Fibroblast of villous mesenchyme (primary cell): ENCODE results near the gene SESN1. TPM values are rescaled to one million over a fixed set of nuclear protein-coding genes. Genes with fewer than 3 reads are reported as not detected.
A peak's percentile ranks its signal among the peaks of the same experiment; 100 is the strongest.
"Not testable (repeated sequence)": the region's sequence is repeated elsewhere in the genome, so short reads cannot be mapped to it uniquely, and the experiment has no call there.

Experiments
- DNase-seq: peaks from one replicate; pipeline ENCODE4 v3.0.0-alpha.2; 2010; ENCODE audit warnings: low read depth
- H3K4me3 ChIP-seq: 2 replicates; pipeline ENCODE4 v1.5.1; 2011; ENCODE audit warnings: low read depth, mild to moderate bottlenecking, low read length
- total RNA-seq: library from RNA; depleted of rRNA; stranded (reverse); fragments of >200 nt; gene quantifications from 2 replicates; pipeline ENCODE4 v1.2.3, GENCODE V29; 2012
- TF ChIP-seq, protein P1 (sequence below): IDR thresholded peaks from 2 replicates; pipeline ENCODE4 v1.5.1; 2012; ENCODE audit warnings: low read depth, mild to moderate bottlenecking, low read length; ENCODE audit not compliant: insufficient read depth

SESN1 gene
- total RNA-seq, 1 donor, result 29.4 TPM

GRCh38 chr6:108985301-108985700 is 109.3 kb downstream of the SESN1 start:
- H3K4me3 ChIP-seq, result no peak overlapping the region
- TF ChIP-seq, protein P1, sequence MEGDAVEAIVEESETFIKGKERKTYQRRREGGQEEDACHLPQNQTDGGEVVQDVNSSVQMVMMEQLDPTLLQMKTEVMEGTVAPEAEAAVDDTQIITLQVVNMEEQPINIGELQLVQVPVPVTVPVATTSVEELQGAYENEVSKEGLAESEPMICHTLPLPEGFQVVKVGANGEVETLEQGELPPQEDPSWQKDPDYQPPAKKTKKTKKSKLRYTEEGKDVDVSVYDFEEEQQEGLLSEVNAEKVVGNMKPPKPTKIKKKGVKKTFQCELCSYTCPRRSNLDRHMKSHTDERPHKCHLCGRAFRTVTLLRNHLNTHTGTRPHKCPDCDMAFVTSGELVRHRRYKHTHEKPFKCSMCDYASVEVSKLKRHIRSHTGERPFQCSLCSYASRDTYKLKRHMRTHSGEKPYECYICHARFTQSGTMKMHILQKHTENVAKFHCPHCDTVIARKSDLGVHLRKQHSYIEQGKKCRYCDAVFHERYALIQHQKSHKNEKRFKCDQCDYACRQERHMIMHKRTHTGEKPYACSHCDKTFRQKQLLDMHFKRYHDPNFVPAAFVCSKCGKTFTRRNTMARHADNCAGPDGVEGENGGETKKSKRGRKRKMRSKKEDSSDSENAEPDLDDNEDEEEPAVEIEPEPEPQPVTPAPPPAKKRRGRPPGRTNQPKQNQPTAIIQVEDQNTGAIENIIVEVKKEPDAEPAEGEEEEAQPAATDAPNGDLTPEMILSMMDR, result no peak
- no peak for DNase-seq

GRCh38 chr6:108983151-108983550 is 111.5 kb downstream of the SESN1 start:
- TF ChIP-seq, protein P1, result no peak
- DNase-seq, result peak; percentile 25
- no peak overlapping the region for H3K4me3 ChIP-seq

GRCh38 chr6:108982154-108983113 is 112.2 kb downstream of the SESN1 start:
- no peak for DNase-seq

GRCh38 chr6:108978638-108979037 is 116.0 kb downstream of the SESN1 start:
- DNase-seq, H3K4me3 ChIP-seq: not testable (repeated sequence)

More at GRCh38 chr6:108982154-108983113, 112.2 kb downstream of the SESN1 start:
- no peak overlapping the region for H3K4me3 ChIP-seq
- TF ChIP-seq, protein P1, result no peak

DNA sequence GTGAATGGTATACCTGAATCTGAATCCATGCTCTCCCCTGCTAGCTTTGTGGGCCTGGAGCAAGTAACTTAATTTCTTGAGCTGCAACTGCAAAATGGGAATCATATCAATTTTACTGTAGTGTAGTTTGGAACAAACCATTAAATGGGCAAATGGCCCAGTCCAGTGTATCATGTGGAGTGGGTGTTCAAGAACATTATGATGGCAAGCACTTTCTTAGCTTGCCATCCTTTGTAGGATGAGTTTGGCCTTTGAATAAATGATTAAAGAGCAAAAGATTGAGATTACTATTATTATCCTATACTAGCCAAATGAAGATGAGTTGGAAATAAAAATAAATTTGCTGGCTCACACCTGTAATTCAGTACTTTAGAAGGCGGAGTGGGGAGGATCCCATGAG is 120.4 kb downstream of the SESN1 start:
- TF ChIP-seq, protein P1, result no peak
- no peak for DNase-seq
- H3K4me3 ChIP-seq, result no peak overlapping the region

- TF ChIP-seq, protein P1, result no peak
- DNase-seq, result no peak
- H3K4me3 ChIP-seq, result no peak overlapping the region
Observed at GRCh38 chr6:108969776-108970175, 124.9 kb downstream of the SESN1 start.
